Right lobe of liver (tissue), 6 donors: ENCODE results near the gene EMILIN3. TPM values are rescaled to one million over a fixed set of nuclear protein-coding genes. Genes with fewer than 3 reads are reported as not detected.

Experiments
- ATAC-seq, 4 donors: fragments of 200-7000 bp; cut with Tn5 transposase; one replicate each; pipeline ENCODE4 v1.9.1; 2020; ENCODE audit warnings: mild to moderate bottlenecking in 4 of 4, moderate library complexity in 4 of 4
- DNase-seq, 3 donors: peaks; one replicate each; pipeline ENCODE4 v3.0.0-alpha.2; 2020
- H3K27ac ChIP-seq, 3 donors: fragments of 200-600 bp; one replicate each; pipeline ENCODE4 v1.8.0; 2022
- H3K27me3 ChIP-seq, 2 donors: fragments of 200-600 bp; one replicate each; pipeline ENCODE4 v1.8.0; 2022
- H3K36me3 ChIP-seq, 4 donors: fragments of 200-600 bp; sonication (generic) in 1 of 4; one replicate each; pipeline versions ENCODE4 v1.5.1 to v1.8.0; 2017 to 2022; ENCODE audit warnings: control low read depth in 1 of 4
- H3K4me1 ChIP-seq, 4 donors: fragments of 200-600 bp; sonication (generic) in 1 of 4; one replicate each; pipeline versions ENCODE4 v1.5.1 to v1.8.0; 2017 to 2022; ENCODE audit warnings: control low read depth in 1 of 4
- H3K4me3 ChIP-seq, 3 donors: fragments of 200-600 bp; one replicate each; pipeline ENCODE4 v1.8.0; 2022
- H3K9me3 ChIP-seq, 4 donors: fragments of 200-600 bp; sonication (generic) in 1 of 4; one replicate each; pipeline versions ENCODE4 v1.5.1 to v1.8.0; 2017 to 2022; ENCODE audit warnings: control low read depth in 1 of 4
- CTCF ChIP-seq, 4 donors: fragments of 200-600 bp in 3 of 4; fragments of 450-650 bp in 1 of 4; IDR thresholded peaks; one replicate each; pipeline versions ENCODE4 v1.5.1 to v1.8.0; 2016 to 2022; ENCODE audit warnings: antibody characterized with exemption in 4 of 4, mild to moderate bottlenecking in 2 of 4
- POLR2A ChIP-seq: fragments of 450-650 bp; IDR thresholded peaks from one replicate; pipeline ENCODE4 v1.6.1; 2017; ENCODE audit warnings: antibody characterized with exemption, mild to moderate bottlenecking
- WGBS: methylation state at CpG from one replicate; pipeline ENCODE4 v1.1.6; 2018; ENCODE audit warnings: low coverage, low lambda C conversion rate; ENCODE audit not compliant: insufficient coverage; ENCODE audit errors: missing lambda C conversion rate; 5-methylcytosine and 5-hydroxymethylcytosine counted together
- intact Hi-C, 2 donors: fragments of 100-400 bp; cut with DNase I; formaldehyde crosslinking; loops; one replicate each; pipeline versions ENCODE4 v1.11.2 to v1.14.1; 2022
- total RNA-seq, 6 experiments: library from RNA; depleted of rRNA in 2 of 6; stranded (reverse); fragments of >200 nt in 2 of 6; fragmentation: NEBNext Ultra II Directional in 3 of 6; extraction: Animal tissue kit (Norgen Biotek cat#: 25700) in 3 of 6; gene quantifications; one replicate each; pipeline versions ENCODE4 v1.1.0 to v1.2.4, GENCODE V29; 2016 to 2023
- donor health status: DM: no; HTN: yes; CAD: no.
- donor health status: DM: no; HTN: no; CAD: no.
- donor health status: DM: no; HTN: no; CAD: no.
- donor health status: DM: no; HTN: yes; CAD: no.
- donor health status: DM: no; HTN: yes; CAD: no.

The EMILIN3 gene
- total RNA-seq, 6 experiments from 2014 or later = 0.07 to 0.09 (median 0.07) TPM; not detected in 3

GRCh38 chr20:41320976-41321375 lies 45.6 kb downstream of the EMILIN3 start:
- intact Hi-C loops = no loop called here
- no peak overlapping the region for H3K4me3 ChIP-seq
- H3K9me3 ChIP-seq = no peaks in the 10 kb centered on the region
- no peak overlapping the region for H3K27ac ChIP-seq
- H3K4me1 ChIP-seq = peaks cover 0 to 27% (median 4%) of the 10 kb centered on the region in 4 donors
- DNase-seq (no peak), ATAC-seq (no peak)
- H3K36me3 ChIP-seq = no peaks in the 10 kb centered on the region
- H3K27me3 ChIP-seq = no peaks in the 10 kb centered on the region
- WGBS = 78% methylated on average over 1 of the region's 1 CpG
- TF ChIP-seq CTCF (IDR thresholded peaks at IDR 0.05) = no peak
- TF ChIP-seq POLR2A = no peak

GRCh38 chr20:41320441-41320840 lies 46.2 kb downstream of the EMILIN3 start:
- DNase-seq = no peak
- H3K9me3 ChIP-seq = no peaks in the 10 kb centered on the region
- H3K36me3 ChIP-seq = no peaks in the 10 kb centered on the region
- intact Hi-C loops = no loop called here
- peaks cover 0 to 29% (median 6%) of the 10 kb centered on the region in 4 donors for H3K4me1 ChIP-seq
- TF ChIP-seq CTCF (IDR thresholded peaks at IDR 0.05) (no peak), POLR2A (no peak)
- no peak for ATAC-seq
- H3K27ac ChIP-seq = no peak overlapping the region
- no peak overlapping the region for H3K4me3 ChIP-seq
- no peaks in the 10 kb centered on the region for H3K27me3 ChIP-seq

- peak overlapping the region; percentile 53 to 86 (median 60) for H3K27ac ChIP-seq
- no peaks in the 10 kb centered on the region for H3K27me3 ChIP-seq
- ATAC-seq = peak in 2 of 4 donors; percentile 2 to 14
- H3K36me3 ChIP-seq = no peaks in the 10 kb centered on the region
- DNase-seq = no peak
- peak overlapping the region; percentile 31 to 84 (median 78) for H3K4me3 ChIP-seq
- intact Hi-C loops = no loop called here
- TF ChIP-seq POLR2A = no peak
- no peak for TF ChIP-seq CTCF (IDR thresholded peaks at IDR 0.05)
- WGBS = 16% methylated on average over 5 of the region's 5 CpGs
- H3K4me1 ChIP-seq = peaks cover 0 to 43% (median 10%) of the 10 kb centered on the region in 4 donors
- no peaks in the 10 kb centered on the region for H3K9me3 ChIP-seq
These were observed 48.4 kb downstream of the EMILIN3 start for GRCh38 chr20:41318271-41318649.

DNA sequence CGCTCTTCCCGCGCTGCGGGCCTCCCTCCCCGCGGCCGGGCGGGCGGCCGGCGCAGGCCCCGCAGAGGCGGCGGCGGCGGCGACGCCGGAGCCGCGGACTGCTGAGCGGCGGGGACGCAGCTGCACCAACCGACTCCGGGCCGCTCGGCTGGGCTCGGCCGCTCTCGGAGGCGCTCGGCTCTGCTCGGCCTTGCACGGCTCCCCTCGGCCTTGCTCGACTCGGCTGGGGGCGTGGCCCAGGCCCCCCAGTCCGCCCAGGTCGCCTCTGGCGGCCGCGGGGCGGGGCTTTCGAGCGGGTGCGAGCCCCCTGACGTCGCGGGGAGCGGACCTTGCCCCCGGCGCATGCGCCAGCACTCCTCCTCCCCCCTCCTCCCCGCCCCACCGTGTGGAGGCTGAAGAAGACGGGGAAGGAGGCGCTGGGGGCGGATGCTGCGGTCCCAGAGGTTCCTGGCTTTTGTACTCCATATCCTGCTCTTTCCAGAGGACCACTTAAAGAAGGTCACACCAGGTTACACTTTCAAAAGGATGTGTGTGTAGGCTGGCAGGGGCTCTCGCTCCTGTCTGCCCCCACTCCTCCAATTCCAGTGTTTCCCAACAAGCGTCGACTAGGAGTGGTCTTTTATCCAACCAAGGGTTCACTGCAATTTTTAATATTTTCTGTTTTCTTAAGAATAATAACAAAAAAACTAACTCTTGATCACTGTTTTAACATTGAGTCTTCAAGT lies 48.9 kb downstream of the EMILIN3 start, which contains the start of gene ZHX3:
ZHX3 (minus strand) TSS at position 186 of the 725 bp plus-strand sequence. CDS start 112,815 bp downstream, outside the sequence.
- ATAC-seq (peak; percentile 88 to 97 (median 92)), DNase-seq (peak; percentile 98 to 99 (median 98))
- H3K4me3 ChIP-seq = peak within 1 kb of the TSS; percentile 53 to 84 (median 78)
- TF ChIP-seq POLR2A = peak; percentile 63
- no peak for TF ChIP-seq CTCF (IDR thresholded peaks at IDR 0.05)
- peak within 1 kb of the TSS; percentile 80 to 86 (median 80) for H3K27ac ChIP-seq
- WGBS = 0% methylated on average over 18 of the region's 64 CpGs
- intact Hi-C loops = no loop called here
- no peaks in the 10 kb centered on the region for H3K27me3 ChIP-seq
- peaks cover 0 to 43% (median 10%) of the 10 kb centered on the region in 4 donors for H3K4me1 ChIP-seq
- no peaks in the 10 kb centered on the region for H3K9me3 ChIP-seq
- no peaks in the 10 kb centered on the region for H3K36me3 ChIP-seq
